ENCODE results near the gene DNAJC8. TPM values are rescaled to one million over a fixed set of nuclear protein-coding genes. Genes with fewer than 3 reads are reported as not detected.

Gene DNAJC8
- total RNA-seq, 2 experiments from 2014 or later: 107 to 135 TPM

DNA sequence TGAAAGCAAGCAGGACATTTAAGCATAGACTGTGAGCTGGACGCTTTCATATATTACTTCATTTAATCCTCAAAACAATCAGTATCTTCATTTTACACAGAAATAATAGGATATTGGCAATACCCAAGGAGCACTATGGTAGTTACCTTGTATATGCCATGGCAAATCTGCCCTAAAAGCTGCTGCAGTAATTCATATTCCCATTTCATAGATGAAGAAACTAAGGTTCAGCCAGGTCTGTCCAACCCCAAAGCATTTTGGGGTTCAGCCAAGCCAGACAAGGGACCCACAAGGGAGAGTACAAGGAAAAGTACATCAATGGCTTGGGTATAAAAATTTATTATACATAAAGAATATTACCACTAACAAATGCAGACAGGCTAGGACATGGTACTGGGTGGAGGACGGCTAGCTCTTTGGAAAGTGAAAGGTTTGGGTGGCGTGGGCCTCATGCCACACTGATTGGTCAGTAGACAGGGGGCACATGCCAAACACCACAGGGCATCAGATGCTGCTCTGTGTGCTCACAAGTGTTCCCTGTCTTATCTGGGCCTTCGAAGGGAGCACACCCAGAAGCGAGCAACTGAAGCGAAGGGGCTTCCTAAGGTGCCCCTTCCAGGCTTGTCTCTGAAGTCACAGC is 32.5 kb downstream of the DNAJC8 start:
- peak overlapping the region; percentile 83 for H3K27ac Mint-ChIP-seq
- no peak for ATAC-seq
- intact Hi-C loops (cut with DNase I, micrococcal nuclease): loop anchor here (1.0 to 10.0 kb wide), 8 partner anchors 31 to 528 kb away; partner anchors contain the start of genes EYA3 (in 1 of the 2) and IFI6 (in 1 of the 2)
- peaks cover 73% of the 10 kb centered on the region for H3K36me3 Mint-ChIP-seq (ENCODE audit: low read depth)
- H3K9me3 Mint-ChIP-seq (ENCODE audit: low read depth): peaks cover 9% of the 10 kb centered on the region
- H3K27me3 Mint-ChIP-seq: no peaks in the 10 kb centered on the region
- peak overlapping the region; percentile 37 for H3K4me3 Mint-ChIP-seq
- ChIA-PET POLR2A (interaction anchor here (1.1 to 1.6 kb wide), 3 partner anchors 28 to 112 kb away, joined by 3 to 6 read pairs (median 4); partner anchors contain the start of gene EYA3), CTCF (interaction anchor here (1.1 to 2.2 kb wide), 3 partner anchors 113 to 157 kb away, joined by 3 to 13 read pairs (median 3); partner anchors contain the start of gene EYA3)
- peaks cover 47% of the 10 kb centered on the region for H3K4me1 Mint-ChIP-seq
- DNase-seq: no peak

DNA sequence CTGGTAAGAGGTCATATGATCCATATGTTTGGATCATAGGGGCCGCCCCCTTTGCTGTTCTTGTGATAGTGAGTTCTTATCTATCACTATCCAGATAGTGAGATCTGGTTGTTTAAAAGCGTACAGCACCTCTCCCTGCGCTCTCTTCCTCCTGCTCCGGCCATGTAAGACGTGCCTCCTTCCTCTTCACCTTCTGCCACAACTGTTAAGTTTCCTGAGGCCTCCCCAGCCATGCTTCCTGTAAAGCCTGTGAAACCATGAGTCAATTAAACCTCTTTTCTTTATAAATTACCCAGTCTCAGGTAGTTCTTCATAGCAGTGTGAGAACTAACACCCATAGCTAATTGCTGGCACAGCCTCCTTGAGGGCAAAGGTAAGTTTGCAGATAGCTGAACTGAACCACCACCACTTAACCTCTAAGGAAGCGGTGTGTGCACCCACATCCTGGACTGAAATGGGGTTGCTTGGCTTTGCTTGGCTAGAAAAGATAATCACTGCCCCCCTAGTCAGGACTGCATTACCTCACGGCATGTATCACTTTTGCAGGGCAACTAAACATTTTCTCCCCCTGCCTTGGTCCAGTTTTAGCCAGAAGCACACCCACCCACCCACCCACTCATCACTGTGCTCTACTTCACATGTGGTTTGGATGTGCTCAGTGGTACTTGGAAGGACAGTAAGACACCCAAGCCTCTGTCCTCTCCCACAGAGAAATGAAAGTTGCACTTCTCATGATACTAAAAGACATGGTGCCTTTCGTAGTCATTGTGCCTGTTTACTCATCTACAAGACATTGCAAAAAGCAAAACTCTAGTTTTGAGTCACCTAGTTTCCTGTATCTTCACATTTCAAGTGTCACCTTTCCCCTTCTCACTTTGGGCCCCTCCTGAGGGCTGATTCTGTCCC is 33.2 kb downstream of the DNAJC8 start:
- Mint-ChIP-seq H3K27me3 (no peaks in the 10 kb centered on the region), H3K9me3 (ENCODE audit: low read depth) (peaks cover 9% of the 10 kb centered on the region), H3K4me1 (peaks cover 47% of the 10 kb centered on the region), H3K27ac (peak overlapping the region; percentile 89), H3K36me3 (ENCODE audit: low read depth) (peaks cover 68% of the 10 kb centered on the region), H3K4me3 (peak overlapping the region; percentile 37)
- DNase-seq (peak; percentile 84), ATAC-seq (peak; percentile 92)
- intact Hi-C loops (cut with DNase I, micrococcal nuclease): loop anchor here (1.0 to 10.0 kb wide), 8 partner anchors 30 to 527 kb away; partner anchors contain the start of genes EYA3 (in 1 of the 2) and IFI6 (in 1 of the 2)
- ChIA-PET POLR2A (interaction anchor here (1.1 to 1.6 kb wide), 3 partner anchors 27 to 111 kb away, joined by 3 to 6 read pairs (median 4); partner anchors contain the start of gene EYA3), CTCF (interaction anchor here (1.0 to 2.2 kb wide), 4 partner anchors 94 to 156 kb away, joined by 3 to 13 read pairs (median 3); partner anchors contain the start of gene EYA3)

DNA sequence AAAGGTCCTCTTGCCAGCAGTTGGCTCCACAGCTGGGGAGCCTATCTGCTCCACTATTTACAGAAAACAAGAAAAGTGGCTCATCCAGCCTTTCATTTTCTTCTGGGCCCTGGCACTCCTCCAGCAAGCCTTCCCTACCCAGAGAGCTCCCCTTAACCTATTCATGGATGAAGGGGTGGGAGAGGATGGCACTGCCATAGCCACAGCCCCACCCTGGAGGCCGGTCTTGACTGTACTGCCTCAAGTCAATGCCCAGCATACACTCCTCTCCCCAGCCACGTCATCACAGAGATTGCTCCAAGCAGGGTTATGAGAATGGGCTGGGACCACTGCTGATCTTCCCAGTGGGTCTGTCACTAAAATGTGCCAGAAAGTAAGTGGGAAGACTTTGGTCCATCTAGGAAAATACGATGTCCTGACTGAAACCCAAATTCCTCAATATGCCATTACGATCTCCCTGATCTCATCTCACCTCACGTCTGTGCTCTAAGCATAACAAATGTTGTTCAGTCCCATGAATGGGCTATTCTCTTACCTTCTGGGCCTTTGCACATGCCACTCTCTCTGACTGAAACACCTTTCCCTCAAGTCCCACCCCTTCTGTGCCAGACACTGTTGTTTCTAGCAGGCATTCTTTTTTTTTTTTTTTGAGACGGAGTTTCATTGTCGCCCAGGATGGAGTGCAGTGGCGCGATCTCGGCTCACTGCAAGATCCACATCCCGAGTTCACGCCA is 35.0 kb downstream of the DNAJC8 start:
- POLR2A ChIA-PET: interaction anchor here (0.7 kb wide), 1 partner anchor 230 kb away, joined by 4 read pairs; no protein-coding TSS in a partner anchor
- no peaks in the 10 kb centered on the region for H3K27me3 Mint-ChIP-seq

GRCh38 chr1:28196330-28196729 is 36.5 kb downstream of the DNAJC8 start:
- POLR2A ChIA-PET: no interaction called here
- no peak overlapping the region for H3K4me3 Mint-ChIP-seq
- H3K9me3 Mint-ChIP-seq (ENCODE audit: low read depth): peaks cover 9% of the 10 kb centered on the region

More for the DNA sequence above, 35.0 kb downstream of the DNAJC8 start:
- intact Hi-C loops (cut with DNase I, micrococcal nuclease): no loop called here
- Mint-ChIP-seq H3K9me3 (ENCODE audit: low read depth) (peaks cover 9% of the 10 kb centered on the region), H3K4me1 (peaks cover 47% of the 10 kb centered on the region), H3K36me3 (ENCODE audit: low read depth) (peaks cover 52% of the 10 kb centered on the region), H3K4me3 (no peak overlapping the region), H3K27ac (peak overlapping the region; percentile 56)
- no peak for DNase-seq
- CTCF ChIA-PET: interaction anchor here (0.6 to 1.0 kb wide), 2 partner anchors 96 to 319 kb away, joined by 3 read pairs; no protein-coding TSS in a partner anchor
- ATAC-seq: no peak

DNA sequence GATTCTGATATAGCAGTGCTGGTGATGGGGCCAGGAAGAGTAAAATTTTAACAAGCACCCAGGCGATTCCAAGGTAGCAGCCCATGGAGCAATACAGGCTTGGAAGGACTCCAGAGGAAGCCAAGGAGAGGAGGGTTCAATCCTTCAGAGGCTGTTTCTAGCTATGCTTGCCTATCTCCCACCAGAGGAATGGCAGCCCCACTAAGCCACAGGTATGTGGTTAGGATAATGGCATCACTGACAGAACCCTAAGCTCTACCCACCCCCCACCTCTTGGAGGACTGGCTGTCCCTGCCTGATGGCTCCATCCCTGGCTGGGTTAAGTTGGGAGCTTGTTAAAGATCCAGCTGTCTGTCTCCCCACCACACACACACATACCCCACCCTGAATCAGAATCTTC is 37.0 kb downstream of the DNAJC8 start:
- intact Hi-C loops (cut with DNase I, micrococcal nuclease): no loop called here
- Mint-ChIP-seq H3K4me3 (no peak overlapping the region), H3K9me3 (ENCODE audit: low read depth) (peaks cover 9% of the 10 kb centered on the region), H3K27me3 (peaks cover 1% of the 10 kb centered on the region), H3K36me3 (ENCODE audit: low read depth) (peaks cover 37% of the 10 kb centered on the region), H3K27ac (no peak overlapping the region), H3K4me1 (peaks cover 41% of the 10 kb centered on the region)
- POLR2A ChIA-PET: no interaction called here
- ATAC-seq: no peak
- CTCF ChIA-PET: interaction anchor here (0.7 to 1.1 kb wide), 2 partner anchors 14 to 82 kb away, joined by 3 read pairs; no protein-coding TSS in a partner anchor
- no peak for DNase-seq

More at GRCh38 chr1:28196330-28196729, 36.5 kb downstream of the DNAJC8 start:
- intact Hi-C loops (cut with DNase I, micrococcal nuclease): no loop called here
- CTCF ChIA-PET: interaction anchor here (0.7 to 1.1 kb wide), 3 partner anchors 13 to 82 kb away, joined by 3 read pairs; no protein-coding TSS in a partner anchor
- Mint-ChIP-seq H3K4me1 (peaks cover 47% of the 10 kb centered on the region), H3K36me3 (ENCODE audit: low read depth) (peaks cover 42% of the 10 kb centered on the region), H3K27ac (no peak overlapping the region), H3K27me3 (no peaks in the 10 kb centered on the region)
- DNase-seq (no peak), ATAC-seq (no peak)

GRCh38 chr1:28194326-28195035 is 38.3 kb downstream of the DNAJC8 start:
- Mint-ChIP-seq H3K4me1 (peaks cover 30% of the 10 kb centered on the region), H3K27me3 (peaks cover 3% of the 10 kb centered on the region), H3K36me3 (ENCODE audit: low read depth) (peaks cover 28% of the 10 kb centered on the region), H3K27ac (no peak overlapping the region), H3K4me3 (no peak overlapping the region), H3K9me3 (ENCODE audit: low read depth) (peaks cover 9% of the 10 kb centered on the region)
- intact Hi-C loops (cut with DNase I, micrococcal nuclease): no loop called here
- POLR2A ChIA-PET: interaction anchor here (0.6 kb wide), 1 partner anchor 283 kb away, joined by 3 read pairs; no protein-coding TSS in a partner anchor
- CTCF ChIA-PET: interaction anchor here (0.6 to 1.0 kb wide), 2 partner anchors 54 to 216 kb away, joined by 3 to 4 read pairs; no protein-coding TSS in a partner anchor
- DNase-seq (no peak), ATAC-seq (no peak)

DNA sequence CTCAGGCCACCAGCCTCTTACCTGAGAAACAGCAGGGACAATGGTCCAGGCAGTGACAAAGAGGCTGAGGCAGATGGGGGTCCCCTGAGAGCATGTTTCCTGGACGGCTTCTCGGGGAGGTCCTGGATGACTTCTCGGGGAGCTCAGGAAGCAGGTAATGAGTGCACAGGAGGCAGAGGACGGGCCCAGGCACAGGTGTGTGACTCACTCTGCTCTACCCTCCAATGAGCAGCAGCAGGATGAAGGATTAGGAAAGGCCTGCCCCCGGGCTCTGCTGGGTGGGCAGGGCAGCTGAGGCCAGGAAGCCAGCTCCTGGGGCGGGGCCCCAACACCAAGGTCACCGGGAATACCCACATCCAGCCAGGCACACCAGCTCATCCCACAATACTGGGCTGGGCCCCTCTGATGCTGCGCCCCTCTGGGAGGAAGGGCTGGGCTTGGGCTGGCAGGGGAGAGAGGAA is 39.1 kb downstream of the DNAJC8 start:
- no peak overlapping the region for H3K27ac Mint-ChIP-seq
- POLR2A ChIA-PET: interaction anchor here (0.6 kb wide), 1 partner anchor 145 kb away, joined by 8 read pairs; no protein-coding TSS in a partner anchor
- H3K9me3 Mint-ChIP-seq (ENCODE audit: low read depth): peaks cover 2% of the 10 kb centered on the region
- CTCF ChIA-PET: no interaction called here
- peaks cover 20% of the 10 kb centered on the region for H3K36me3 Mint-ChIP-seq (ENCODE audit: low read depth)
- peaks cover 3% of the 10 kb centered on the region for H3K27me3 Mint-ChIP-seq
- H3K4me1 Mint-ChIP-seq: peaks cover 22% of the 10 kb centered on the region
- DNase-seq (no peak), ATAC-seq (no peak)
- H3K4me3 Mint-ChIP-seq: no peak overlapping the region
- intact Hi-C loops (cut with DNase I, micrococcal nuclease): no loop called here

GRCh38 chr1:28190996-28191645 is 41.7 kb downstream of the DNAJC8 start:
- no peak for ATAC-seq
- intact Hi-C loops (cut with DNase I, micrococcal nuclease): no loop called here
- Mint-ChIP-seq H3K4me1 (no peaks in the 10 kb centered on the region), H3K36me3 (ENCODE audit: low read depth) (no peaks in the 10 kb centered on the region), H3K27ac (no peak overlapping the region), H3K4me3 (no peak overlapping the region), H3K9me3 (ENCODE audit: low read depth) (no peaks in the 10 kb centered on the region), H3K27me3 (peaks cover 3% of the 10 kb centered on the region)
- DNase-seq: no peak
- POLR2A ChIA-PET: no interaction called here
- CTCF ChIA-PET: no interaction called here

DNA sequence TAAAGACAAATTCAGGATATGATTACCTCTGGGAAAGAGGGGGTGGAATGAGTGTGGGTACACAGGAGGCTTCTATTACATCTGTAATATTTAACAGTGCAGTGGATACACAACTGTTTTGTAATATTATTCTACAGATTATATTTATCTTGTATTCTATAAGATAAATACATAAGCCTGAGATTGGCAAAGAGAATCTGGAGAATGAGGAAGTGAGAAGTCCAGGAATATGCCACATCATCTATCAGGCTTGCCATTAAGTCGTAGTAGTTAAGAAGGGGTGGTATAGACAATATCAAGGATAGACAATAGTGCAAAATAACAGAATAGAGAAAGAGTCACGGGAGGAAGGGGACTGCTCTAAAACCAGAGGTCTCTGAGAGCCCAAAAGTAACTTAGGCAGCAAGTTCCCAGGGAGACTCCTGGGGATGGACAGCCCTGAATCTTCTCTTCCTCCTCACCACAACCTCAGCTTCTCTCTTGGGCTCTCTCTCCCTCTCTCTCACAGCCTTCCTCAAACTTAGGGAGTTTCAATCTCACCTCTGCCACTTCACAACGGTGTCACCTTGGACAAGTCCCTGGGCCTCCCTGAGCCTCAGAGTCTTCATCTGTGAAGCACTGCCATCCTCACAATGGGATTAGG is 42.4 kb downstream of the DNAJC8 start:
- POLR2A ChIA-PET: no interaction called here
- no peak overlapping the region for H3K4me3 Mint-ChIP-seq
- CTCF ChIA-PET: no interaction called here
- DNase-seq: no peak
- peaks cover 3% of the 10 kb centered on the region for H3K27me3 Mint-ChIP-seq
- no peaks in the 10 kb centered on the region for H3K4me1 Mint-ChIP-seq
- no peaks in the 10 kb centered on the region for H3K9me3 Mint-ChIP-seq (ENCODE audit: low read depth)
- H3K36me3 Mint-ChIP-seq (ENCODE audit: low read depth): no peaks in the 10 kb centered on the region
- intact Hi-C loops (cut with DNase I, micrococcal nuclease): no loop called here
- no peak for ATAC-seq
- H3K27ac Mint-ChIP-seq: no peak overlapping the region

All from activated CD4-positive, alpha-beta T cell treated with anti-CD3 and anti-CD28 coated beads for 36 hours (primary cell).